SH-SY5Y (cell line): Measurements from ENCODE around the gene MCU.

ENCODE experiments used
- GATA2 ChIP-seq: IDR thresholded peaks from 2 replicates; pipeline ENCODE4 v1.6.1; 2011; ENCODE audit warnings: mild to moderate bottlenecking, low read depth, low read length
- GATA3 ChIP-seq: IDR thresholded peaks from 2 replicates; pipeline ENCODE4 v1.6.1; 2011; ENCODE audit warnings: low read depth, mild to moderate bottlenecking, low read length, moderate library complexity

DNA sequence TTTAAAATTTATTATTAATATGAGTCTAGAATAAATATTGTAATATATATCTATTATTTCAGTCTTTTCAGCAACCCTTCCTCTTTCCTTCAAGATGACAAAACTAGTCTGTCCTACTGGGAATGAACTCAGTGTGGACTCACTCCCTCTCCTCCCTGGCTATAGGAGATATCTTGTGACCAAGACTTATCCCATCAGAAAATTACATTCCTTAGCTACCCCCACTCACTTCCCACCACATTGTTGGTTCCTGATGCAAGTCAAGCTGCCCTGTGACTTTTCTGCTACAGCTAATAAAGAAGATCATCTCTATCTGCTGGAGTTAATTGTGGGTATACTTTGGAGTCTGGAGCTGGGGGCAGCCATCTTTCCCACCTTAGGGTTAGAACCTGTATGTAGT, 28.0 kb upstream of the MCU start:
- TF ChIP-seq GATA2 (no peak), GATA3 (no peak)
